OCI-LY7 (cell line): ENCODE results near the gene ZNF417. TPM values are rescaled to one million over a fixed set of nuclear protein-coding genes. Genes with fewer than 3 reads are reported as not detected.

ENCODE experiments used
- BruUV-seq: library from RNA; stranded (reverse); fragments of 400-500 nt; replicated peaks from 2 replicates; lab custom pipeline; 2021; lab: Mats Ljungman, UMichigan
- CTCF ChIA-PET: fragments of 300-600 bp; sonication (Branson Sonifier 250); formaldehyde crosslinking; loops from one replicate; lab custom pipeline; 2022; ENCODE audit warnings: antibody characterized with exemption; ENCODE audit not compliant: unreplicated experiment; lab: Charles Lee
- POLR2A ChIA-PET: fragments of 300-600 bp; sonication (Branson Sonifier 250); formaldehyde crosslinking; loops from one replicate; lab custom pipeline; 2022; ENCODE audit warnings: antibody characterized with exemption; lab: Charles Lee
- DNase-seq: peaks from one replicate; pipeline ENCODE4 v3.0.0-alpha.2; 2015; ENCODE audit warnings: low spot score
- H2AFZ ChIP-seq: fragments of 200-600 bp; sonication (generic), shearing (Covaris generic); 2 replicates; pipeline ENCODE4 v1.6.1; 2014; ENCODE audit warnings: mild to moderate bottlenecking, antibody characterized with exemption, low read length, moderate library complexity
- H3K27ac ChIP-seq: fragments of 200-600 bp; sonication (generic); 2 replicates; pipeline ENCODE4 v1.5.1; 2014; ENCODE audit warnings: mixed run types, low read depth, mild to moderate bottlenecking, moderate library complexity, low read length, inconsistent platforms; ENCODE audit not compliant: poor library complexity, severe bottlenecking
- H3K36me3 ChIP-seq: fragments of 200-600 bp; sonication (generic); 2 replicates; pipeline ENCODE4 v1.6.1; 2014; ENCODE audit warnings: mild to moderate bottlenecking, antibody characterized with exemption, low read length, moderate library complexity, mixed read lengths; ENCODE audit not compliant: insufficient read depth
- H3K4me1 ChIP-seq: fragments of 200-600 bp; sonication (generic); 2 replicates; pipeline ENCODE4 v1.5.1; 2014; ENCODE audit warnings: mild to moderate bottlenecking, low read length; ENCODE audit not compliant: insufficient read depth, poor library complexity, severe bottlenecking
- H3K4me2 ChIP-seq: fragments of 200-600 bp; sonication (generic); 2 replicates; pipeline ENCODE4 v1.6.1; 2014; ENCODE audit warnings: mild to moderate bottlenecking, low read length
- H3K4me3 ChIP-seq: fragments of 200-600 bp; sonication (generic); 2 replicates; pipeline ENCODE4 v1.5.1; 2014; ENCODE audit warnings: mild to moderate bottlenecking, low read depth, low read length; ENCODE audit not compliant: poor library complexity, severe bottlenecking
- H3K79me2 ChIP-seq: fragments of 200-600 bp; sonication (generic); 2 replicates; pipeline ENCODE4 v1.6.1; 2016; ENCODE audit warnings: low read depth, mild to moderate bottlenecking, low read length, moderate library complexity, mixed read lengths; ENCODE audit not compliant: insufficient read depth
- H3K9me2 ChIP-seq: fragments of 200-600 bp; sonication (generic); 2 replicates; pipeline ENCODE4 v1.6.1; 2016; ENCODE audit warnings: mild to moderate bottlenecking, low read length, mixed read lengths; ENCODE audit not compliant: insufficient read depth
- H3K9me3 ChIP-seq: fragments of 200-600 bp; sonication (generic); 2 replicates; pipeline ENCODE4 v1.6.1; 2014; ENCODE audit warnings: mild to moderate bottlenecking, mixed run types, low read length, mixed read lengths
- H4K20me1 ChIP-seq: fragments of 200-600 bp; sonication (generic); 2 replicates; pipeline ENCODE4 v1.6.1; 2014; ENCODE audit warnings: mild to moderate bottlenecking, antibody characterized with exemption, low read length, moderate library complexity, mixed read lengths; ENCODE audit not compliant: insufficient read depth
- CTCF ChIP-seq: fragments of 200-600 bp; sonication (generic); conservative IDR thresholded peaks from 2 replicates; pipeline ENCODE4 v1.5.1; 2014; ENCODE audit warnings: mild to moderate bottlenecking, antibody characterized with exemption, low read length, moderate library complexity, mixed read lengths
- EZH2phosphoT487 ChIP-seq: fragments of 200-600 bp; sonication (generic); IDR thresholded peaks from 2 replicates; pipeline ENCODE4 v1.6.1; 2018; ENCODE audit warnings: low read depth, borderline replicate concordance, mild to moderate bottlenecking, mixed run types, antibody characterized with exemption, low read length, moderate library complexity, mixed read lengths
- intact Hi-C: fragments of 100-400 bp; cut with micrococcal nuclease; formaldehyde crosslinking; loops from one replicate; pipeline ENCODE4 v1.10.0; 2022; ENCODE audit not compliant: unreplicated experiment
- total RNA-seq, 2 experiments: library from RNA; depleted of rRNA in 1 of 2; stranded (reverse); fragments of >200 nt in 1 of 2; shearing (Covaris generic) in 1 of 2; gene quantifications; 2 replicates each; pipeline ENCODE4 v1.2.3, GENCODE V29; 2014 to 2022

ZNF417 gene
- total RNA-seq, 2 experiments from 2014 or later: 24.0 to 28.6 TPM

GRCh38 chr19:57867868-57868492, 48.4 kb downstream of the ZNF417 start:
- Histone ChIP-seq H3K9me2 (no peaks in the 10 kb centered on the region), H3K36me3 (peaks cover 88% of the 10 kb centered on the region), H3K27ac (no peak overlapping the region), H2AFZ (no peak overlapping the region), H3K4me2 (no peak overlapping the region), H3K9me3 (no peaks in the 10 kb centered on the region), H3K79me2 (peaks cover 21% of the 10 kb centered on the region), H4K20me1 (no peaks in the 10 kb centered on the region; the same call in 1 of the 2 replicates), H3K4me3 (no peak overlapping the region), H3K4me1 (no peaks in the 10 kb centered on the region)
- DNase-seq: no peak
- TF ChIP-seq CTCF: no peak
- no peak for TF ChIP-seq EZH2phosphoT487
- ChIA-PET POLR2A (no interaction called here), CTCF (no interaction called here)
- intact Hi-C loops: no loop called here
- no TSS peak for BruUV-seq

Other genes with a start within 250 kb of the ZNF417 start
- not detected in 2 replicates for gene ZSCAN4, start 247.7 kb downstream of the ZNF417 start, total RNA-seq (2014; rRNA removed; shearing (Covaris generic))
- not detected in 2 replicates for gene ZSCAN4, start 247.7 kb downstream of the ZNF417 start, total RNA-seq (2022)
- 14.2 and 21.3 TPM in 2 replicates for gene ZNF551, start 234.6 kb downstream of the ZNF417 start, total RNA-seq (2014; rRNA removed; shearing (Covaris generic))
- 10.5 and 12.0 TPM in 2 replicates for gene ZNF551, start 234.6 kb downstream of the ZNF417 start, total RNA-seq (2022)
- not detected in 2 replicates for gene ZNF154, start 207.4 kb downstream of the ZNF417 start, total RNA-seq (2014; rRNA removed; shearing (Covaris generic))
- not detected in 2 replicates for gene ZNF154, start 207.4 kb downstream of the ZNF417 start, total RNA-seq (2022)
- gene ZNF671, start 189.0 kb downstream of the ZNF417 start, total RNA-seq (2014; rRNA removed; shearing (Covaris generic)): 9.2 and 10.8 TPM in 2 replicates
- 9.8 and 11.4 TPM in 2 replicates for gene ZNF671, start 189.0 kb downstream of the ZNF417 start, total RNA-seq (2022)
- 17.3 and 36.0 TPM in 2 replicates for gene ZNF776, start 169.8 kb downstream of the ZNF417 start, total RNA-seq (2014; rRNA removed; shearing (Covaris generic))
- gene ZNF776, start 169.8 kb downstream of the ZNF417 start, total RNA-seq (2022): 19.6 and 20.6 TPM in 2 replicates
- gene ZNF586, start 146.9 kb downstream of the ZNF417 start, total RNA-seq (2014; rRNA removed; shearing (Covaris generic)): 19.7 and 21.6 TPM in 2 replicates
- gene ZNF586, start 146.9 kb downstream of the ZNF417 start, total RNA-seq (2022): 23.8 and 25.2 TPM in 2 replicates
- gene ZNF552, start 101.7 kb downstream of the ZNF417 start, total RNA-seq (2014; rRNA removed; shearing (Covaris generic)): 8.6 and 10.2 TPM in 2 replicates
- 11.4 and 12.5 TPM in 2 replicates for gene ZNF552, start 101.7 kb downstream of the ZNF417 start, total RNA-seq (2022)
- 19.8 and 20.2 TPM in 2 replicates for gene ZNF587B, start 86.3 kb downstream of the ZNF417 start, total RNA-seq (2014; rRNA removed; shearing (Covaris generic))
- 24.6 and 25.8 TPM in 2 replicates for gene ZNF587B, start 86.3 kb downstream of the ZNF417 start, total RNA-seq (2022)
- 22.7 and 25.0 TPM in 2 replicates for gene ZNF587, start 66.7 kb downstream of the ZNF417 start, total RNA-seq (2014; rRNA removed; shearing (Covaris generic))
- 45.9 and 52.5 TPM in 2 replicates for gene ZNF587, start 66.7 kb downstream of the ZNF417 start, total RNA-seq (2022)
- gene ZNF814, start 27.6 kb downstream of the ZNF417 start, total RNA-seq (2014; rRNA removed; shearing (Covaris generic)): 27.4 and 30.4 TPM in 2 replicates
- 42.6 and 50.1 TPM in 2 replicates for gene ZNF814, start 27.6 kb downstream of the ZNF417 start, total RNA-seq (2022)
- 0.57 and 2.1 TPM in 2 replicates for gene ZNF418, start 18.8 kb upstream of the ZNF417 start, total RNA-seq (2014; rRNA removed; shearing (Covaris generic))
- gene ZNF418, start 18.8 kb upstream of the ZNF417 start, total RNA-seq (2022): 1.5 and 1.7 TPM in 2 replicates
- 4.6 and 5.7 TPM in 2 replicates for gene ZNF256, start 31.1 kb upstream of the ZNF417 start, total RNA-seq (2014; rRNA removed; shearing (Covaris generic))
- gene ZNF256, start 31.1 kb upstream of the ZNF417 start, total RNA-seq (2022): 9.0 and 13.6 TPM in 2 replicates
- not detected in 2 replicates for gene C19orf18, start 57.9 kb upstream of the ZNF417 start, total RNA-seq (2014; rRNA removed; shearing (Covaris generic))
- not detected in 2 replicates for gene C19orf18, start 57.9 kb upstream of the ZNF417 start, total RNA-seq (2022)
- 1.3 and 2.1 TPM in 2 replicates for gene ZNF606, start 86.2 kb upstream of the ZNF417 start, total RNA-seq (2014; rRNA removed; shearing (Covaris generic))
- gene ZNF606, start 86.2 kb upstream of the ZNF417 start, total RNA-seq (2022): 3.2 and 4.3 TPM in 2 replicates
- gene ZSCAN1, start 117.4 kb upstream of the ZNF417 start, total RNA-seq (2014; rRNA removed; shearing (Covaris generic)): not detected in 2 replicates
- not detected in 2 replicates for gene ZSCAN1, start 117.4 kb upstream of the ZNF417 start, total RNA-seq (2022)
- gene ZNF135, start 142.7 kb upstream of the ZNF417 start, total RNA-seq (2014; rRNA removed; shearing (Covaris generic)): not detected in 2 replicates
- not detected in 2 replicates for gene ZNF135, start 142.7 kb upstream of the ZNF417 start, total RNA-seq (2022)
- gene ZSCAN18, start 181.6 kb upstream of the ZNF417 start, total RNA-seq (2014; rRNA removed; shearing (Covaris generic)): not detected in 2 replicates
- not detected in 2 replicates for gene ZSCAN18, start 181.6 kb upstream of the ZNF417 start, total RNA-seq (2022)
- gene ZNF329, start 234.2 kb upstream of the ZNF417 start, total RNA-seq (2014; rRNA removed; shearing (Covaris generic)): 3.1 and 3.2 TPM in 2 replicates
- gene ZNF329, start 234.2 kb upstream of the ZNF417 start, total RNA-seq (2022): 3.1 and 3.4 TPM in 2 replicates